Measurements from ENCODE around the gene ZC3H18. TPM values are rescaled to one million over a fixed set of nuclear protein-coding genes. Genes with fewer than 3 reads are reported as not detected.

The ZC3H18 gene
- polyA plus RNA-seq, 3 donors: 5.5 to 36.4 (median 6.8) TPM

DNA sequence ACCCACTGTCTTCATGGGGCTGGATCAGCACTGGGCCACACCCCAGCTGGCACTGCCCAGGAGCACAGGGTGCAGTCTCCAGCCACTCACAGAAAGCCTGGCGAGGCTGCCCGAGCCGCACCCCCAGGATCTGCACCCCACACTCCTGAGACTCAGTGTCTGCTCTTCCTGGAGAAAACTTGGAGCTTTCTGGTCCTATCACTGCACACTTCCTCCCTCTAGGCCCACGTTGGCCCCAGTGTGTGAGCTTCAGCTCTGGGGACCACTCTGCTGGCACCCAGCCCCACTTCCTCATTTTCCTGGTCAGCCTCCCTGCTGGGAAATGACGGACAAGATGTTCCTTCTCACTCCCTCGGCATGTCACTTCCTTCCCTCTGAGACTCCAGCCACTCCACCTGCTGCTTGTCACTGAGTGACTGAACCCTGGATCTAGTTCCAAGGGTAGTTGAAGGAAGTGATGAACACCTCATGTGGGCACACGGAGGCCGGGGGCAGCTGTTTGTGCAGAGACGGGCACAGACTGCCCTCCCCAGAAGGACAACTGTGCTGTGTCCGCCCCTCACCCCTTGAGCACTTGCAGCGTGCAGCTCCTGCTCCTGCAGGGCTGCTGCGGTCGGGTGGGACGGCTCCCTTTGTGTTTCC is 29.0 kb downstream of the ZC3H18 start:
- intact Hi-C loops (cut with micrococcal nuclease): loop anchor here in 1 of 2 donors (10.0 kb wide), 1 partner anchor 86 kb away; the partner anchor contains the start of gene SNAI3
- 21% methylated on average over 10 of the region's 14 CpGs for WGBS (ENCODE audit: insufficient coverage)
- Mint-ChIP-seq H3K4me1 (peaks cover 31% of the 10 kb centered on the region), H3K36me3 (peaks cover 53 to 77% of the 10 kb centered on the region in 2 donors), H3K27ac (peak overlapping the region; percentile 84 to 95 (median 91)), H3K9me3 (peaks cover 0 to 3% (median 0%) of the 10 kb centered on the region in 7 donors), H3K27me3 (ENCODE audit: low read depth in 3 of 3) (peaks cover 0 to 6% (median 0%) of the 10 kb centered on the region in 3 donors), H3K4me3 (peak overlapping the region; percentile 17 to 70)
- Histone ChIP-seq H3K79me2 (ENCODE audit: insufficient read depth, low read length) (peaks cover 13% of the 10 kb centered on the region), H3K4me3 (replicated peaks in 1 of 3; ENCODE audit: low read depth in 2 of 3, low read length in 3 of 3) (peak overlapping the region in 1 of 3 experiments; percentile 19), H2AFZ (ENCODE audit: insufficient read depth, low read depth, low read length, poor library complexity, severe bottlenecking) (peak overlapping the region; percentile 61), H4K20me1 (ENCODE audit: insufficient read depth, low read length) (peaks cover 4% of the 10 kb centered on the region), H3K4me2 (replicated peaks; ENCODE audit: extremely low read depth, low read length, poor library complexity, severe bottlenecking) (peak overlapping the region; percentile 33), H3K9me3 (replicated peaks in 1 of 2; ENCODE audit: control insufficient read depth in 1 of 2, insufficient read depth in 1 of 2, low read length in 2 of 2) (no peaks in the 10 kb centered on the region), H3K9ac (ENCODE audit: insufficient read depth, low read length, poor library complexity, severe bottlenecking) (no peak overlapping the region), H3K36me3 (replicated peaks in 1 of 2; ENCODE audit: control insufficient read depth in 1 of 2, insufficient read depth in 2 of 2, low read length in 2 of 2) (peaks cover 25 to 58% of the 10 kb centered on the region in 2 donors), H3K27ac (ENCODE audit: low read depth in 1 of 2, low read length in 2 of 2) (peak overlapping the region; percentile 59 to 75), H3K4me1 (ENCODE audit: control insufficient read depth in 1 of 2, insufficient read depth in 2 of 2, low read length in 2 of 2) (peaks cover 23 to 26% of the 10 kb centered on the region in 2 donors), H3K27me3 (ENCODE audit: control insufficient read depth in 2 of 2, insufficient read depth in 2 of 2, low read length in 2 of 2) (no peaks in the 10 kb centered on the region)
- DNase-seq: peak; percentile 82 to 94 (median 84)
- TF ChIP-seq CTCF (IDR thresholded peaks at IDR 0.05): no peak

- Mint-ChIP-seq H3K36me3 (peaks cover 53 to 79% of the 10 kb centered on the region in 2 donors), H3K9me3 (peaks cover 0 to 3% (median 0%) of the 10 kb centered on the region in 7 donors), H3K27me3 (ENCODE audit: low read depth in 3 of 3) (peaks cover 0 to 6% (median 0%) of the 10 kb centered on the region in 3 donors), H3K4me1 (peaks cover 33% of the 10 kb centered on the region), H3K27ac (peak overlapping the region; percentile 84 to 95 (median 91)), H3K4me3 (peak overlapping the region in 1 of 2 donors; percentile 70)
- Histone ChIP-seq H3K36me3 (replicated peaks in 1 of 2; ENCODE audit: control insufficient read depth in 1 of 2, insufficient read depth in 2 of 2, low read length in 2 of 2) (peaks cover 25 to 62% of the 10 kb centered on the region in 2 donors), H3K9me3 (replicated peaks in 1 of 2; ENCODE audit: control insufficient read depth in 1 of 2, insufficient read depth in 1 of 2, low read length in 2 of 2) (no peaks in the 10 kb centered on the region), H3K4me3 (replicated peaks in 1 of 3; ENCODE audit: low read depth in 2 of 3, low read length in 3 of 3) (peak overlapping the region in 1 of 3 experiments; percentile 19), H3K4me2 (replicated peaks; ENCODE audit: extremely low read depth, low read length, poor library complexity, severe bottlenecking) (peak overlapping the region; percentile 33), H3K79me2 (ENCODE audit: insufficient read depth, low read length) (peaks cover 10% of the 10 kb centered on the region), H3K27ac (ENCODE audit: low read depth in 1 of 2, low read length in 2 of 2) (peak overlapping the region; percentile 59 to 75), H3K4me1 (ENCODE audit: control insufficient read depth in 1 of 2, insufficient read depth in 2 of 2, low read length in 2 of 2) (peaks cover 23 to 26% of the 10 kb centered on the region in 2 donors), H3K27me3 (ENCODE audit: control insufficient read depth in 2 of 2, insufficient read depth in 2 of 2, low read length in 2 of 2) (no peaks in the 10 kb centered on the region), H4K20me1 (ENCODE audit: insufficient read depth, low read length) (peaks cover 4% of the 10 kb centered on the region), H3K9ac (ENCODE audit: insufficient read depth, low read length, poor library complexity, severe bottlenecking) (no peak overlapping the region), H2AFZ (ENCODE audit: insufficient read depth, low read depth, low read length, poor library complexity, severe bottlenecking) (no peak overlapping the region)
- 62% methylated on average over 20 of the region's 25 CpGs for WGBS (ENCODE audit: insufficient coverage)
- peak in 1 of 3 donors; percentile 4 for DNase-seq
- no peak for TF ChIP-seq CTCF (IDR thresholded peaks at IDR 0.05)
- intact Hi-C loops (cut with micrococcal nuclease): loop anchor here in 1 of 2 donors (10.0 kb wide), 1 partner anchor 85 kb away; the partner anchor contains the start of gene SNAI3
Measured at GRCh38 chr16:88599825-88600538, 29.8 kb downstream of the ZC3H18 start.

Measured in CD14-positive monocyte (primary cell).